Neutrophil (primary cell): ENCODE data around the gene PSMB3.

Experiments
- H3K27ac ChIP-seq: fragments of 200-600 bp; sonication (generic); 2 replicates; pipeline ENCODE4 v1.5.1; 2016; ENCODE audit warnings: mild to moderate bottlenecking, moderate library complexity
- H3K27me3 ChIP-seq: fragments of 200-600 bp; sonication (generic); 2 replicates; pipeline ENCODE4 v1.6.0; 2016; ENCODE audit warnings: mild to moderate bottlenecking
- H3K36me3 ChIP-seq: fragments of 200-600 bp; sonication (generic); 2 replicates; pipeline ENCODE4 v1.5.1; 2017
- H3K4me1 ChIP-seq, 2 experiments: fragments of 200-600 bp in 1 of 2; sonication (generic) in 1 of 2; 1 replicate in 1 of 2; 2 replicates in 1 of 2; pipeline versions ENCODE4 v1.5.1 to v1.6.1; 2013 to 2016; ENCODE audit warnings: low read depth in 1 of 2, low read length in 1 of 2, mild to moderate bottlenecking in 1 of 2, moderate library complexity in 1 of 2; ENCODE audit not compliant: control insufficient read depth in 1 of 2, insufficient read depth in 1 of 2
- H3K4me3 ChIP-seq, 2 experiments: fragments of 200-600 bp in 1 of 2; sonication (generic) in 1 of 2; 1 replicate in 1 of 2; 2 replicates in 1 of 2; pipeline ENCODE4 v1.5.1; 2013 to 2016; ENCODE audit warnings: low read depth in 1 of 2, low read length in 1 of 2, mild to moderate bottlenecking in 1 of 2, moderate library complexity in 1 of 2
- H3K9me3 ChIP-seq: fragments of 200-600 bp; sonication (generic); 2 replicates; pipeline ENCODE4 v1.5.1; 2016
- CTCF ChIP-seq: fragments of 200-600 bp; sonication (generic); IDR thresholded peaks from 2 replicates; pipeline ENCODE4 v1.5.1; 2016; ENCODE audit warnings: antibody characterized with exemption

Gene PSMB3

GRCh38 chr17:38731526-38732294 is 20.8 kb upstream of the PSMB3 start:
- H3K4me1 ChIP-seq = peaks cover 36 to 39% of the 10 kb centered on the region in 2 experiments
- peak overlapping the region; percentile 91 for H3K27ac ChIP-seq
- TF ChIP-seq CTCF = no peak
- no peaks in the 10 kb centered on the region for H3K36me3 ChIP-seq
- H3K4me3 ChIP-seq = no peak overlapping the region
- peaks cover 15% of the 10 kb centered on the region for H3K27me3 ChIP-seq
- no peaks in the 10 kb centered on the region for H3K9me3 ChIP-seq

GRCh38 chr17:38732376-38733281 is 19.9 kb upstream of the PSMB3 start:
- H3K4me1 ChIP-seq = peaks cover 30 to 32% of the 10 kb centered on the region in 2 experiments
- no peak overlapping the region for H3K27ac ChIP-seq
- no peaks in the 10 kb centered on the region for H3K36me3 ChIP-seq

GRCh38 chr17:38733282-38733981 is 19.1 kb upstream of the PSMB3 start:
- peaks cover 22 to 24% of the 10 kb centered on the region in 2 experiments for H3K4me1 ChIP-seq

More at GRCh38 chr17:38732376-38733281, 19.9 kb upstream of the PSMB3 start:
- no peak for TF ChIP-seq CTCF
- peaks cover 24% of the 10 kb centered on the region for H3K27me3 ChIP-seq
- no peak overlapping the region for H3K4me3 ChIP-seq
- no peaks in the 10 kb centered on the region for H3K9me3 ChIP-seq

GRCh38 chr17:38733982-38734973 is 18.3 kb upstream of the PSMB3 start:
- Histone ChIP-seq H3K9me3 (no peaks in the 10 kb centered on the region), H3K27ac (no peak overlapping the region), H3K4me1 (peaks cover 14 to 16% of the 10 kb centered on the region in 2 experiments), H3K36me3 (no peaks in the 10 kb centered on the region), H3K27me3 (peaks cover 40% of the 10 kb centered on the region), H3K4me3 (no peak overlapping the region)
- TF ChIP-seq CTCF = no peak

More at GRCh38 chr17:38733282-38733981, 19.1 kb upstream of the PSMB3 start:
- TF ChIP-seq CTCF = no peak
- H3K4me3 ChIP-seq = no peak overlapping the region
- no peaks in the 10 kb centered on the region for H3K9me3 ChIP-seq
- peaks cover 32% of the 10 kb centered on the region for H3K27me3 ChIP-seq
- H3K36me3 ChIP-seq = no peaks in the 10 kb centered on the region
- no peak overlapping the region for H3K27ac ChIP-seq
